HG03025 (cell line): ENCODE results near the gene PRR16.
"Not testable (repeated sequence)": the region's sequence is repeated elsewhere in the genome, so short reads cannot be mapped to it uniquely, and the experiment has no call there.

Experiments
- ATAC-seq: cut with Tn5 transposase; IDR thresholded peaks from one replicate; pipeline ENCODE4 v1.9.1; 2021; ENCODE audit warnings: mild to moderate bottlenecking, moderate library complexity; ENCODE audit not compliant: unreplicated experiment, low FRiP score

Gene PRR16

GRCh38 chr5:120702817-120703538 lies 238.9 kb downstream of the PRR16 start:
- not testable (repeated sequence) for ATAC-seq

GRCh38 chr5:120703918-120704587 lies 240.0 kb downstream of the PRR16 start:
- no peak for ATAC-seq

- ATAC-seq: no peak
These were observed 242.8 kb downstream of the PRR16 start for GRCh38 chr5:120706877-120707276.

- no peak for ATAC-seq
These were observed 253.3 kb downstream of the PRR16 start for GRCh38 chr5:120717381-120717780.

GRCh38 chr5:120730214-120730613 lies 266.1 kb downstream of the PRR16 start:
- ATAC-seq: no peak

GRCh38 chr5:120734033-120734432 lies 269.9 kb downstream of the PRR16 start:
- no peak for ATAC-seq

GRCh38 chr5:120735076-120735475 lies 271.0 kb downstream of the PRR16 start:
- ATAC-seq: no peak
